ENCODE measurements around the gene RGPD4.
"Not testable (repeated sequence)": the region's sequence is repeated elsewhere in the genome, so short reads cannot be mapped to it uniquely, and the experiment has no call there.

Gene RGPD4

DNA sequence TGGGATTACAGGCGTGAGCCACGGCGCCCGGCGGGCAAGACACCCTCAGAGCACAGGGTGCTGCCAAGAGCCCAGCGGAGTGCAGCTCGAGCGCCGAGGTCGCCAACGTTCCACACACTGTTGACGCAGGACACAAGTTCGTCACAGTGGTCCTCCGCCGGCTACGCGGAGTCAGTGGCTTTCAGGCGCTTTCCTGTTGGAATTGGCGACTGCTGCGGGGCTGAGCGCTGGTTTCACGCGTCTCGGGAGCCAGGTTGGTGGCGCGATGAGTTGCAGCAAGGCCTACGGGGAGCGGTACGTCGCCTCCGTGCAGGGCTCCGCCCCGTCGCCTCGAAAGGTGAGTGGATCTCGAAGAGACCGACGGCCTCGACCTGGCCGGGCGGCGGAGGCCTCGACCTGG lies at the start of gene RGPD4:
RGPD4 (plus strand) TSS at position 144 of the 400 bp plus-strand sequence; CDS start at position 266, 122 bp downstream.
- DNase-seq, result not testable (repeated sequence)

DNA sequence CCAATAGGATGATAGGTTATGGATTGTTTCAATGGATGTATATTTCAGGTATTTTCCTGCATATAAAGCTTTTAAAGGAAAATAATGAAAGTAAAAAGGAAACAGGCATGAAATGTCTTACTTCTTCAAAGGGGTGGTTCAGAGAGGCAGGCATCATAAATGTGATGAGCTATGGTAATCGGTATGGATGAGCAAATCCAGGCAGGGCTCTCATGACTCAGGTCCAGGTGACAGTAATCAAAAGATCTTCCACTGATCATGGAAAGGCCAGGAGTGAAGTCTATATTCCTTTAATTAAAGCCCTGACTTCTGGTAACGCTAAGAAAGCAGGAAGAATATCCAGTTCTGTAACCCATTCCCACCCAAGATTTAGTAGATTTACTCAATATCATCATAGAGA lies 48.7 kb upstream of the RGPD4 start:
- DNase-seq, result no peak

DNA sequence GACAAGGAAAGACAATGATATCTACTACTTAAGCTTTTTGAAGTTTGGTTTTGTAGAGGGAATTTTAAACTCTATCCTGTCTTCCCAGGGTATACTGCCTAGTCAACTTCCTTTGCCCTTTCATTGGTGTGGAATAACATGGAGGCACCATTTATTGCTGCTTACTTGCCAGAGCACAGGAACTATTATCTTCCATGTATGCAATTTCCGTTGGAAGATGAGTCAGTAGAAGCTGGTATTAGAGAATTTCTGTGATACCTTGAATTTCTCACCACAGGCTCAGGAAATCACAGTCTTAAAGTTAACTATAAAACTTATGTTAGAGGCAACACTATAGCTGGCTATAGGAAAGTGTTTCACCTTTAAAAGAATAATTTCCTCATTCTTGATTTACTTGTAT lies 40.9 kb upstream of the RGPD4 start:
- no peak for DNase-seq

DNA sequence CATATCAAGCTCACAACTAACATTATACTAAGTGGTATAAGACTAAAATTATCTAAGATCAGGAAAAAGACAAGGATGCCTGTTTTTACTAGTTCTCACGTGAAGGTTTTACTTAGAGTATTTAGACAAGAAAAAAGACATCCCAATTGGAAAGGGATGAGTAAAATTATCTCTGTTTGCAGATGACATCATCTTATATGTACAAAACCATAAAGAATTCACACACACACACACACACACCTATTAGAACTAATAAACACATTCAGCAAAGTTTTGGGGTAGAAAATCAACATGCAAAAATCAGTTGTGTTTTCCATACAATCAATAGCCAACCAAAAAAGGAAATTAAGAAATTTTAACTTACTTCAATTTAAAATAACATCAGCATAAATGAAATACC lies 35.9 kb upstream of the RGPD4 start:
- DNase-seq, result no peak

DNA sequence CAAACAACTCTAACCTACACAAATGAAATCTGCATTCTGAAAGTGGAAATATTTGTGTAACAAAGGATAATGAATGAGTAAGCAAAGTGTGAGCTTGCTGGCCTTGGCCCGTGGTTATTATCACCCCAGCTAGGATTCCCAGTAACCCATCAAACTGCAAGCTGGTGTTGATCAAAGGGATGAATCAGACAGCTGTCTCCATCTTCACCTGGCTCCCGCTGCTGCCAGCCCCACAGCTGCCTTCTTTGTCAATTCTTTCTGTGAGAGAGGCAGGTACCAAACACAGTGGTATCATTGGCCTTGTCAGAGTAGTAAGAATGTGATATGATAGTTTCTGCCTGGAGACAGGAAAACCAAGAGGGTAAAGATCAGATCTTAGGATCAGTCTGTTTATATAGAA lies 25.2 kb upstream of the RGPD4 start:
- no peak for DNase-seq

DNA sequence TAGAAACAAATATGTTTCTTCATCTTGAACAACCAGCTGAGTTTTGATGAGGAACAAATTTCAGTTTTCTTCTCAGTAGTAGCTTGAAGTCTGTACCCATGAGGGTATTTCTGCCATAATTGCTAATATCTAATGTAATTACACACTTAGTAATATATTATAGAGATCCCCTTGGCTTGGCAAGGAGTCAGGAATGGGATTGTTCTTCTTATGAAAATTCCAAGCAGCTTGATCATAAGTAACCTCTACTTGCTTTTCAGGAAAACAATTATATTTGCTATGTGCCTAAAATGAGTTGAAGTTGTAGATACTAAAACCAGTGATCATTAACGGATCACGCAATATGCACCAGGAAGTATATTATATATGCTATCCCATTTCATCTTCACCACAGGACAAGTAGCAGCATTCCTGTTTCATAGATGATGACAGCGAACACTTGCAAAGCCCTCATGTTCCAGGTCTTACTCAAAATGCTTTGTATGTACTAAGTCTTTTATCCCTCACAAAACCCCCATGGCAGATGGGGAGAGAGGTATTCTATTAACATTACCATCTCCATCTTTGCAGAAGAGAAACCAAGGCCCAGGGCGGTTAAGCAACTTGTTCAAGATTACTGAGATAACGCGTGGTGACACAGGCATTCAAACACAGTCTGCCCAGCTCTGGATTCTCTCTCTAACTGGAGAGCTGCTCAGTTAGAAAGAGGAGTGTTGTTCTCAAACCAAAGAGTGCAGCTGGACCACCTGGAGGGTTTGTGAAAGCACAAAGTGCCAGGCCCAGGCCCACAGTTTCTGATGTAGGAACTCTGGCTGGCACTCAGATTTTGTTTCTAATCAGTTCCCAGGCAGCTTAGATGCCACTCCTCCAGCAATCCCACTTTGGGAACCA lies 21.8 kb upstream of the RGPD4 start:
- no peak for DNase-seq

DNA sequence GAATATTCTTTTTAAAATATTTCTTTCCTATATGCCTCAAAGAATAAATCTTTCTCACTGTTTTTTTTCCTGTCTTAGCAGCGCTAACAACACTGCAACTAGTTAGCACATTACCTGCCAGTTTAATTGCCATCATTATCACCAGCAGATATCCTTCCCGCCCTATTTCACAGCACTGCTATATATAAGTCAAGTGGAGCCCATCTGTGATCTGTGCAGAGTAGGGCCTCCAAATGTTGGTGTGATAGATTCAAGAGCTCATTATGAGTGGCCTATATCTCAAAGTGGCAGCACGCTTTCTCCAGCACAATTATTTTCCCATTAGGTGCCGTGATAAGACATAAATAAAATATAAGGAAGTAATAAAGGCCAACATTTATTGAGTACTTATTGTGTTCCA lies 19.8 kb upstream of the RGPD4 start:
- DNase-seq, result no peak

DNA sequence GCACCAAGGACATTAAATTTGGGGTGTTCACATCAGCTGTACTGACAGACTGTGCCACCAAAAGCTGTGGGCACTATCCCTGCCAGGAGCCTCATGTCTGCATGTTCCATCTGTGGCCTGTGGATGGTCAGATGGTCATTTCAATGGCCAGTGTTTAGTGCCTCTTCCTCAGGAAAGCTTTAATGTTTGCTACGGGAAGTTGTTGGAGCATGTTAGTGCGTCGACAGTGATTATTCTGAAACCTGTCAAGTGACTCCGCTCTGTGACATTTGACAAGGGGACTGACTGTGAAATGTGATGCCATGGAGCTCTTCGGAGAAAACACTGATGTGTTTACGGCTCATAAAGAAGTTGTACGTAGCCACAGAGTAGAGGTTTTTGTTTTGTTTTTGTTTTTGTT lies 18.7 kb upstream of the RGPD4 start:
- no peak for DNase-seq

DNA sequence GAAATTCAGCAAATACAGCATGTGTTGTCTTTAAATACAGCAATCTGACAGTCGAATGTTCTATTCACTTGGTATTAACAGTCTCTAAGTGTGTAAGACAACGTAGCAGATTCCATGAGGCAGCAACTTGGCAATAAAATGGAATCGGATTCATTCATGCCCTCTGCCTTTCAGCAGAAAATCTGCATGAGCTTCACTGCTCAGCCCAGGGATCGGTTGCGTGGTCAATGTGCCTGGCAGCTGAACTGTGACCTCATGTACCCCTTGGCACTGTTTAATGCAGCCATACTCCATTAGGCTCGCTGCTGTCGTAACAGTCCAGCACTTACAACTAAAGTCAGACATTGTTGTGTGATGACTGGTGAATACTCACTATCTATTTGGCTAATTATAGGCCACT lies 17.7 kb upstream of the RGPD4 start:
- no peak for DNase-seq

DNA sequence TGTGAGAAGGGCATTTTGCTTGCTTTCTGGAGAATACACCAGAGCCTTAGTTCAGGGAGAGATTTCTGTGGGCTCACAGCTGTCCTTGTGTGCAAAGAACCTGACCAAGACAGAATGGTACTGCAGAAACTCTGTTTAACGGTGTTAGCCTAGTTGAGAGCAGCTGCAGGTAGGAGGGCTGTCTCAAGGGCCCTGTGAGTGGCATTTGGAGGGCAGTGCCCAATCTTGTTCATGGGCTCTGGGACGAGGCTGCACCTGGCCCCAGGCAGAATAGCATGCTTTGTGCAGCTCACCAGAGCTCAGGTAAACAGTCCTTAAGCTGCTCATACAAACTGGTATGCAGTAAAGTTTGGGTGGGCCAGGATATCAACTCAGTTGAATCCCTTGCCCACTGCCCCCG lies 16.9 kb upstream of the RGPD4 start:
- DNase-seq, result no peak

DNA sequence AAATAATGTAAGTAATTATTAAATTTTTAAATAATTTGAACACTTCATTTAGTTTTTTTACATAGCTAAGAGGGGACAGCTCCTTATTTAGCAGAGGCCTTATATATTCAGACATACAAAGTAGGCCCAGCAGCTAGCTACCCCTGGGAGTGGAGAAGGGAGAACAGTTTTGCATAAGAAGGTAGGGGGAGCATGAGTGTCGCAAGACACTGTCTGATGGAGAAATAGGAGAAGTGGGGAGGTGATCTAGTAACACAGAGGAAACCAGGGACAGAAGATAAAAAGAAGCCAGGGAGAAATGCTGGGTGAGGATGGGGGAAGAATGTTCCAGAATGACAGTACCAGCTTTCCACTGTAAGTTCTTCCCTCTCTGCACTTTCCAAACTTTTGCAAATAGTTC lies 16.0 kb upstream of the RGPD4 start:
- DNase-seq, result peak; percentile 7

DNA sequence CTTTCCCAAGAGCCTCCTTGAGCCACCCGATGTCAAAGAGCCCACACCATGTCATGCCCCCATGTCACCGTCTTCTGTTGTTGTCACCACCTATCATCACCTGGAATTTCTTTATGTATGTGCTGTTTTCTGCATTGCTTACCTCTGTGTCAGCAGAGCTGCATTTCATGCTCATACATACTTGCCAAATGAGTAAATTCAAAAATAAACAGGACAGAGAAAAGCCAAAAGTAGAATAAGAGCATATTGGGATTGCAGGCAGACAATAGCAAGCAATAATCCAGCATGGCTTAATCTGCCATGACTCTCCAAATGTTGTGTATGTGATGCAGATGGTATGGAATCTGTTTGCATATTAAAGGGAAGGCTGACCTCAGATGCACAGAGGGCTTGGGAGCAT lies 15.3 kb upstream of the RGPD4 start:
- DNase-seq, result no peak

DNA sequence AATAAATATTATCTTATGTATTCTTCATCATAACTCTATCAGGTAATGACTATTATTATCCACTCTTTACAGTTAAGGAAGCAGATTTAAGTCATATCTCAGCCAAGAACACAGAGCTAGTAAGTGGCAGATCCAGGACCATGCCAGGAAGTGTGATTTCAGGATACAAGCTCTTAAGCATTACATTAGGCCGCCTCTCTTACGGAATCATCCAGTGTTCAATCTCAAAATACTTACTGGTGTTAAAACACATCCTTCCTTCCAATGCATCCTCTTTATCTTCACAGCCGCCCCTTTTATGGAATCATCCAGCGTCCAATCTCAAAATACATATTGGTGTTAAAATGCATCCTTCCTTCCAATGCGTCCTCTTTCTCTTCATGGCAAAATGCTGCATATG lies 14.7 kb upstream of the RGPD4 start:
- no peak for DNase-seq

DNA sequence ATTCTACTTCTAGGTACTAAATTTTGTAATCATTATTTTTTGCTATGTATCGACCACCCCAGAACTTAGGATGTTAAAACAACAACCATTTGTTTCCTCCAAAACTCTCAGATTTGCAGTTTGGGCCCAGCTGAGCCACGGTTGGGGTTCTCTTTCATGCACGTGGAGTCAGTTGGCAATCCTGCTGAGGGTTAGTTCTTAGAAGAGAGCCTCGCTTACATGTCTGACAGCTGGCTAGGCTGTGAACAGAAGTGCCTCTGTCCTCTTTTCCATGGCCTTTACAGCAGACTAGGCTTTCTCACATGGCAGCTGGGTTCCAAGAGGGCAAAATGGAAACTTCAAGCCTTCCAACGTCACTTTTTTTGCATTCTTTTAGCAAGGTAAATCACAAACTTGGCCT lies 9.3 kb upstream of the RGPD4 start:
- DNase-seq, result no peak

DNA sequence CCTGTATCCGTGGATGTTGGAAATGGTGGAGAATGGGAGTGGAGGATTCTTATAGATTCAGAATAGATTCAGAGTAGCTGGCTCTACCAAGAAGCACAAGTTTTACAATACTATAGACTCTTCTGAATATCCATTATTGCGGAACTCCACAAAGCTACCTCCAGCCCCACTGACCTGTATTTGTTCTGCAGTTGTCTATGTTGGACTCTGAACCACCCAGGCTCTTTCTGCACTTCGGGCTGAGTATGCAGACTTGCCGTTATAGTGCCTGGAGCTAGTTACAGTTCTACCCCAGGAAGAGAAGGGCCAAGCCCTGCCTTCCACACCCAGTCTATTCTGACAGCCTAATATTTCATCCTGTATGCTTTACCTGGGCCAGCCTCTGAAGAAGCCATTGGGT lies 4.4 kb upstream of the RGPD4 start:
- DNase-seq, result no peak

DNA sequence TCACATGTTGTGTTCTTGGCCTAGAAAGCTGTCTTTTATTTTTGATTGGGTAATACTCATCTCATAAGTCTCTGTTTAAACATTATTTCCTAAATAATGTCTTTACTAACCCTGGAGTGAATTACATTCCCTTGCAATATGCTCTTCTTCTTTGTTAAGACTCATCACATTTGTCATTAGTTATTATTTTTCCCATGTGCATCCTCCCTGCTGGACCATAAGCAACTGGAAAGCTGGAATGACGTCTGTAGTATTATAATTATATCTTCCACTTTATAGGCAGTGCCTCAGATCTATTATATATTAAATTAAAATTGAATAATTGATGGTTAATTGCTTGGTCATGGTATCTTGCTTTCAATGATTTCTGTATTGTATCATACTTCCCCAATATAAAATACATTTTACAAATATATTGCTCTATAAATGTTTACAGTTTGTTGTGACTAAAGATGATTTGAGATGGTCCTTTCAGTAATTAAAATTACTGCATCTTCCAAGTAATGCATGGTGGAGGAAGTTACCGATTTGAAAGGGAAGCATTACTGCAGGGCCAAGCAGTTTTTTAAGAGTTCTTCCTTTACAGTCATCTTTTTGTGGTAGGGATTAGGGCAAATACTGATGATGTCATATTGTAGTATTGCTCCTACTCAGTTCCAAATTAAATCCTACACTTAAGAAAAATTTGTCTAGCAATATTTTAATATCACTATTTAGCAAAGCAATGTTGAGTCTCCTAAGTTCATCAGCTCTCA lies 2.1 kb upstream of the RGPD4 start:
- DNase-seq, result no peak

DNA sequence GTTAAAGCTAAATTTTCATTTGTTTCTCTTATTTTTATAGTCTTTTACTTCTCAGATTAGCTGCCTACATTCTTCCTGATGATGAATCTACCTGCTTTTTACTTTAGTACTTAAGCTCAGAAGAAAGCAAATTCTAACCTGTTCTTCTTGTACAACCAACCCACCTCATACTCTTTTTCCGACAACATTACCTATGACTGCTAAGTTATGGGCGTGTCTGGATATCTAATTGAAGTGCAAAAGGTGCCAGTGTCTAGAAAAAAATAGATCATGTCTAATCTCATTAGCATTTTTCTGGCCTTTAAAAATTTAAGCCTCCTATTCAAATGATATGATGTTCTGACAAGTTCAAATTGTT lies 1.5 kb upstream of the RGPD4 start:
- DNase-seq, result no peak

DNA sequence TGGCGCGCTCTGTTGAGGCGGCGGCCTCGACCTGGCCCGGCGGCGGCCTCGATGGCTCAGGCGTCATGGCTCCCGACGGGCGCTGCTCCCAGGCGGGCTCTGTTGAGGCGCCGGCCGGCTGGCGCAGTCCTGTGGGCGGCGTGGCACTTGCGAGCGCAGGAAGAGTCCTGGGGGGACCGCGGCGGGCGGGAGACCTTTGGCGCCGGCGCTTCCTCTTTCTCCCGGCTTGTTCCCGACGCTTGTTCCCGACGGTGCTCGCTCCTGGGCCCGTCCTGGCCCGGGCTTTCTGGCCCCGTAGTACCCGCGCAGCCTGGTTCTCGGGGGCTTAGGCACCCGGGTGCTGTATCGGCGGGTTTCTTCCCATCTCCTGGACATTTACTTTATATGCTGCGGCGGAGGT lies 2.8 kb downstream of the RGPD4 start:
- DNase-seq, result not testable (repeated sequence)

DNA sequence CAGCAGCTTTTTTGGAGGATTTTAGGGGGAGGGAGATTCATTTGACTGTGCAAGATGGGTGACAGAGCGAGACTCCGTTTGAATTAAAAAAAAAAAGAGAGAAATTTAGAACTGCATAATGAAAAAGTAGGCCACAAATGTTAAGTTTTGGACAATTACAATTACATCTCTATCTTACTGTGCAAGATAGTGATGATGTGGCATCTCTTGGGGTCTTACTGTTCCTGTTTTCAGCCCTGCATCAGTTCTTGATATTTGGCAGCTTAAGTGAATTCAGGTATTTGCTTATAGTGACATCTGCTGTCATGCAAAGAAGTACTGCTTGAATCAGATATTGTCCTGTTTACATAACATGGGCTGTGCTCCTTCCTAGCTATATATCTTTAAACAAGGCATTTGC lies 6.5 kb downstream of the RGPD4 start:
- DNase-seq, result not testable (repeated sequence)

DNA sequence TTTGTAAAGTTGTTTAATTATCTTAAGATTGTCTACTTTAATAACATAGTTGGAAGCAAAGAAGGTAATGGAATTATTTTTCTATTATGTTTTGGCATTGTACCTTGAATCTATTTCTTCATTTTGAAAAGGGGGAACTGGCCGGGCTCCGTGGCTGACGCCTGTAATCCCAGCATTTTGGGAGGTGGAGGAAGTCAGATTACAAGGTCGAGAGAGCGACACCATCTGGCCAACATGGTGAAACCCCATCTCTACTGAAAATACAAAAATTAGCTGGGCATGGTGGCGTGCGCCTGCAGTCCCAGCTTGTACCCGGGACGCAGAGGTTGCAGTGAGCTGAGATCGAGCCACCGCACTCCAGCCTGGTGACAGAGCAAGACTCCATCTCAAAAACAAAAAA lies 6.9 kb downstream of the RGPD4 start:
- not testable (repeated sequence) for DNase-seq

DNA sequence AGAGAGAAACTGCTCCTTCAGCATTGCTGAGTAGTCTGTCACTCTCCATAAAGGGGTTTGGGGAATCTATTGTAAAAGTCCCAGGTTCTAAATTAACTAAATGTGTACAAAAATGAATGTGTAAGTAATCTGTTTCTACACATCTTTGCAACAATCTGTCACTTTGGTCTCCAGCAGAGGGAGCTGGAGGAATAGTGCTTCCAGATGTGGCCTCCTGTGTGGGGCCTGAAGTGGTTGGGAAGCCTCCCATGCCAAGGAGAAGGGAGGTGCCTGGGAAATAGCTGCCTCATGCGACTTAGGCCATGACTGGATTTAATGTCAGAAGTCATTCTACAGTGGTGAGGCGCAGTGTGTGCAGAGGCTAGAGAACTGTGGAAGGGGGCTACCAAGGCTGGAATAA lies 89.4 kb downstream of the RGPD4 start:
- DNase-seq, result not testable (repeated sequence)

DNA sequence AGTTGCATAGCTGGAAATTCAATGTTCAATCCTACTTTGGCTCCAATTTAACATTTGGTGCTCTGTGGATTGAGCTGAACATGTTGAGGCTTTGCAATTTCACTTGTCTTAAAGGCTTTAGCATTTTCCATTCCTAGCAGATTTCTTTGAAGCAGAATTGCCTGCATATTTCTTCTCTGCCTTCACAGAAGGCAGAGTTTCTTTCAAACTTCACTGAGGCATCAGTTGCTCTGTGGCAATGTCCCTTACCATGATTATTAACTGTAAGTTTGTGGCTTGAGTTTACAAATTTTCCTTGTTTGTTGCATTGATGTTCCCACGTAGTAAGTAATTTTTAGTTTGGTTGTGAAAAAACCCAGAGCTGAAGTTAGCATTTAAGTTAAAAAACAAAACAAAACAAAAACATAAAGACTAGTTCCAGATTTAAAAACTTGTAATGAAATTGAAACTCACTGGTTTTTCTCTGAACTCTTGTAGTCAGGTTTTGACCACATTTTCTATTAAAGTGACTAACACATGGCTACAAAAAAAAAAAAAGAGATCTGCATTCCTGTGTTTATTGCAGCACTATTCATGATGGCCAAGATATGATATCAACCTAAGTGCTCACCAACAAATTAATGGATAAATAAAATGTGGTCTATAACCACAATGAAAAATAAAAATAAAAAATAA lies 90.1 kb downstream of the RGPD4 start:
- DNase-seq, result not testable (repeated sequence)

DNA sequence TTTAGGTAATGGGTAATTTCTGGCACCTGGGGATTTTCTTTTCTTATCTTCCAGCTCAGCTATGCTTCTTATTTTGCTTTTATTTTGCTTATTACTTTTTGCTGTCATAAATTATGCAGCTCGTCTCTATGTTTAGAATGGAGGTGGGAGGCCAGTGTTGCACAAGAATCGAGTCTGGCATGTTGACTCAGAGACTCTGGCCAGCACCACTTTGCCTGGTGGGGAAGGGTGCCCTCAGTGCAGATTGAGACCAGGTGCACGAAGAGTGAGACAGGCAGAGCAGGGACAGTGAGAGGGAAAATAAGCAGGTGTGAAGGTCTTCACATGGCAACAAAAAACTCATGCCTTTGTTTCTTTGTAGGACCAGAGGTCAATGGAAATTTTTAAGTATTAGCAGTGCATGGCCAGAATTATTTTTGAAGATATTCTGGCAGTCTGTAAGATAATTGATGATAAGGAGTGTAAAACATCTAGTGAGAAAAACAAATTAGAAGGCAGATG lies 100.4 kb downstream of the RGPD4 start:
- DNase-seq, result no peak

DNA sequence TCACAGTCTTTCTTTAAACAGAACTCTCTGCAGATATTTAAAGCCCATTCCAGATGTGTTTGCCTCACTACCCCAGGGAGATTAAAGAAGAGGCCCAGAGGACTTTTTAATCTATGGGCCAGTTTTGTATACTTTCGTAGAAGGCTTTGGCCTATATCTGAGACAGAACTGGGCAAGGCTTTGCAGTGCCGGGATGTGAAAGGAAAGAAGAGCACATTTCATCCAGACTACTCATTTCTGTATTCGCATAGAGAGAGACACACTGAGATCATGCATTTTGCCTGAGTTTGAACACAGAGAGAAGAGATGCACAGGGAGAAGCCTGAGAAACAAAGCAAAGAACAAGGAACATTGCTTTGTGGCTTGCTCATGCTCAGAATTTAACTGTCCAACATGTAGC lies 104.7 kb downstream of the RGPD4 start:
- DNase-seq, result no peak
